ENCODE measurements around the gene RTP1. TPM values are rescaled to one million over a fixed set of nuclear protein-coding genes. Genes with fewer than 3 reads are reported as not detected.

The RTP1 gene
- total and polyA plus RNA-seq, 9 of the 15 experiments (the other 6 are each of a cell fraction or from before 2014, with no cell fraction given) = not detected

GRCh38 chr3:187188931-187189330, 8.4 kb upstream of the RTP1 start (continued):
- TF ChIP-seq SP2 (IDR thresholded peaks at IDR 0.05; ENCODE audit: extremely low read depth, low read depth, low read length, poor library complexity, severe bottlenecking) (no peak), E2F6 (IDR thresholded peaks at IDR 0.05; ENCODE audit: borderline replicate concordance in 1 of 2, extremely low read depth in 1 of 2, insufficient read depth in 1 of 2, insufficient read length in 1 of 2, low read depth in 1 of 2, low read length in 1 of 2, poor library complexity in 1 of 2, severe bottlenecking in 1 of 2) (no peak), CBX1 (IDR thresholded peaks at IDR 0.05; ENCODE audit: low read depth) (no peak), XRCC3 (IDR thresholded peaks at IDR 0.05) (no peak), MEF2D (tag; conservative IDR thresholded peaks at IDR 0.05; ENCODE audit: low read depth) (no peak), POU5F1 (IDR thresholded peaks at IDR 0.05; ENCODE audit: borderline replicate concordance, low read depth, low read length, partially characterized antibody) (no peak), PHTF2 (CRISPR knock-in tag; IDR thresholded peaks at IDR 0.05) (no peak), FOXJ2 (tag; IDR thresholded peaks at IDR 0.05) (no peak), ZNF407 (IDR thresholded peaks at IDR 0.05; ENCODE audit: low read depth) (no peak), ZNF384 (IDR thresholded peaks at IDR 0.05; ENCODE audit: low read depth, low read length) (no peak)
